Islet precursor cell (in vitro differentiated cells): ENCODE data around the gene SDCCAG8.

Experiments used
- DNase-seq: peaks from one replicate; pipeline ENCODE4 v3.0.0-alpha.2; 2018

The SDCCAG8 gene

DNA sequence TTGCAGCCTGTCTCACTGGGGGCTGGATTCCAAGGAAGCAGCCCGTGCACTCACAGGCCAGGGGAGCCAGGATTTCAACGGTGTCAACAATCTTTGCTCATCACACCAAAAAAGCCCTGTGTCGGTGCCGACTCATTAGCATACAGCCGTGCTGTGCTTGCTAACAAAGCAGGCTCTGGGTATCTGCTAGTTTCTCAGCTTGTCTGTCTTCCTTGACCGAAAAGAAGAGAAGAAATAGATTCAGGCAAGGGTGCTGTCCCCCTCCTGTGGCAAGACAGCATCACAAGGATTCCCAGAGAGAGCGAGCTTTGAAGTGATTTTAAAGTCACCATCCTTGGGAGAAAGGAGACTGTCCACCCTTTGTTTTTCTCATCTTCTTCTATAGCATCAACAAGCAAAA lies 214.7 kb downstream of the SDCCAG8 start:
- DNase-seq, result peak; percentile 53

- DNase-seq, result peak; percentile 51
These were observed 215.3 kb downstream of the SDCCAG8 start for GRCh38 chr1:243471026-243471685.

DNA sequence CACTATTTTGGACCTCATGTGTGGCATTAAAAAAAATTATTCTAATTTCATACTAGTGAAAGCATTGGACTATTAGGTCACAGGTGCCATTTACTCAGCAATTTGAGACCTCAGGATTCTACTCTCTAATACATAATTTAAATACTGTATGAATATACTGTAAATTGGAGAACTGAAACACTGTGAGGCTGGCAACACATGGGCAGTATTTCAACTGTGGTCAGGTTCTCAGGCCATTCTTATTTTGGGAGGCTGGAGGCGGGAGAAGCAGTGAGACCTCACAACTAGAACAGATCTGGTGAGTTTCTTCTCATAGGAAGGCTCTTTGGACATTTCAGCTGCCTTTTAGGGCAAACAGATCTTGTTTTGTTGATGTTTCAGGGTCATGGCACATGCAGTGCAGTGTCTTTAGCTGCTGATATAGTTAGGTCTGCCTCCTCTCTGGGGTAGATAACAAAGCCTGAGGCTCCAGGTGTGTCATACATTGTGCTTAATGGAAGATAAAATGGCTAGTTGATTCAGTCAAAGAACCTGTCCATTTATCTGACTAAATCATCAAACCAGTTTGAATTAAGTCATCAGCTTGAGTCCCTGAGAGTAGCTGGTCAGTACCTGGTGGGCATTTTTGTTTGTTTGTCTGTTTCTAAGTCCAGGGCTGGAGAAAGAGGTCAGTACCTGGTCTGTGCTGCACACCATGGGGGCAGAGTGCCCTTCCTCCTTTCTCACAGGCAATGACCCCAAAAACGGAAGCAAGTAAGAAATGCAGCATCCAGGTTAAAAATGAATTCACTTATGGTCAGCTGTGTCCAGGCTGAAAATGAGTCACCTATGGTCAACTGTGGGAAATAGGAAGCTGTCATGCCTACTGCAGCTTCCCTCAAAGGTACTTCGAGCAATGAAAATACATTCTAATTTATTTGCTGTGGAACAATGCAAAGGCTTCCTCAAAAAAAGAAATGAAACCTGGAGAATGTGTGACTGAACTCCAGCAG lies 216.2 kb downstream of the SDCCAG8 start:
- DNase-seq, result peak; percentile 36

DNA sequence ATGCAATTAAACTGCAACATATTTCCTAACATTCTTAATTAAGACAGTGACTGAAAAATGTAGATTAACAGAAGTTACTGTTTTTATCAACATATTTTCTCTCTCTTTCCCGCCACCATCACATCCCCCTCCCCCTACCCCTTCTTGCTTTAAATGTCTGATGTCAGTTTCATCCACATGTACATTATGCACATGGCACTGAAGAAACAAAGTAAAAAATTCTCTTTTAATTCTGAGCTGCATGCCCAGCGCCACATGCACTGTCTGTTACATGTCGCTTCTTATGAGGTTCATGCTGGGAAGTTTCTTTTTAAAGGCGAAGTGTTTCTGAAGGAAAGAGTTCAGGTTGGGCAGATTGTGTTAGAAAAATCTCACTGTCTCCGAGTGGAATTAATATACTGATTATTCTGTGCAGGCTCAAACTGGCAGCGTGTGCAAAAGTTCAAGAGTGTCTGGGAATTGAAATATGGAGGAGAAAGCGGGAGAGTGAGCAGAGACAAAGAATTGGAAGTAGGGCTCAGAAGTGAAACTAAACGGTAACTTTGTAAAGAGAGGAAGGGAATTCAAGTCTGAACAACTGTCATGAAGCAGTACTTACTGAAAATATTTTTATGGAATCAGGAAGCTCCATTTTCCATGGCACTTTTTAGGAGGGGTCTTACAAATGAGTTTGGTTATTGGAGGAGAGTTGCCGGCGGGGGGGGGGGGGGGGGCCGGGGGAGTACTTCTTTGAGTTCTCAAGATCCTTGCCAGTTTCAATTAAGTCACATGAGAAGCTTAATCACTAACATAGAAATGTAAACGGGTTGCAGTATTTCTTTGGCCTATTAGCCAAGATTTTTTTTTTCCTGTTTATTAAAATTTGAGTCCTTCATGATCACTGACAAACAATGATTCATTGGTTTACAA lies 217.6 kb downstream of the SDCCAG8 start:
- DNase-seq, result no peak

- peak; percentile 58 for DNase-seq
These were observed 218.5 kb downstream of the SDCCAG8 start for GRCh38 chr1:243474136-243474881.

DNA sequence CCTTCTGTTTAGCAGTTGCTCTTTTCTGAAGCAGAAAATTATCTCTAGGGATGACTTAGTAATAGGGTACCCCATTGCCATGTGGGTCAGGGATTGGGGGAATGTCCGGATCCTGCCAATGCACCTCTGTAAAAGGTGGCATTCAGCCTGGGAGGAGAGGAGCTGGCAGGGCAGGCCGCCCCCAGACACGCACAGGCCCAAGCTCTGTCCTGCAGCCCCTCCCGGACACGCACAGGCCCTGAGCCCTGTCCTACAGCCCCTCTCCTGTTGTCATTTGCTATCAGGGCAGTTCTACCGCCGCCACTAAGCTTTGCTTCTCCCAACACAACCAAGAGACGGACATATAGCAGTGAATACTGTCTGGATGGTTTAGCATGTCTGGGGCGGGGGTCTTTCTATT lies 219.1 kb downstream of the SDCCAG8 start:
- no peak for DNase-seq

GRCh38 chr1:243475966-243476365 lies 220.1 kb downstream of the SDCCAG8 start:
- DNase-seq, result no peak

- no peak for DNase-seq
These were observed 222.0 kb downstream of the SDCCAG8 start for GRCh38 chr1:243477731-243478290.

DNA sequence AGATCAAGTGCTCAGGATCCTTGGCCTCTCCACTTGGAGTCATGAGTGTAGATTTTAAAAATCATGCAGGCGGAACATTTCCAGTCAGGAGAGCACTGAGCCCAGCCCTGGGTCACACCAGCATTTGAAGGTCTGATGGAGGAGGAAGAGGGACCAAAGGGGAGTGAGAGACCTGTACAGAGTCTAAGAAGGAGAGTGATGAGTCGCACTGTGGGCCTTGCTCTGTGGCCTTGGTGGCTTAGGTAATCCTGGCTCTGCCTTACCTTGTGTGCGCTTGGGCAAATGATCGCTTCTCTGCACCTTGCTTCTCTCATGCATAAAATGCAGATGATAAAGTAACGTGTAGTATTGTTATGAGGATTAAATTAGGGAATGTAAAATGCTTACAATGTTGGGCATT lies 225.3 kb downstream of the SDCCAG8 start:
- no peak for DNase-seq

- peak; percentile 75 for DNase-seq
These were observed 226.5 kb downstream of the SDCCAG8 start for GRCh38 chr1:243482141-243483022.

DNA sequence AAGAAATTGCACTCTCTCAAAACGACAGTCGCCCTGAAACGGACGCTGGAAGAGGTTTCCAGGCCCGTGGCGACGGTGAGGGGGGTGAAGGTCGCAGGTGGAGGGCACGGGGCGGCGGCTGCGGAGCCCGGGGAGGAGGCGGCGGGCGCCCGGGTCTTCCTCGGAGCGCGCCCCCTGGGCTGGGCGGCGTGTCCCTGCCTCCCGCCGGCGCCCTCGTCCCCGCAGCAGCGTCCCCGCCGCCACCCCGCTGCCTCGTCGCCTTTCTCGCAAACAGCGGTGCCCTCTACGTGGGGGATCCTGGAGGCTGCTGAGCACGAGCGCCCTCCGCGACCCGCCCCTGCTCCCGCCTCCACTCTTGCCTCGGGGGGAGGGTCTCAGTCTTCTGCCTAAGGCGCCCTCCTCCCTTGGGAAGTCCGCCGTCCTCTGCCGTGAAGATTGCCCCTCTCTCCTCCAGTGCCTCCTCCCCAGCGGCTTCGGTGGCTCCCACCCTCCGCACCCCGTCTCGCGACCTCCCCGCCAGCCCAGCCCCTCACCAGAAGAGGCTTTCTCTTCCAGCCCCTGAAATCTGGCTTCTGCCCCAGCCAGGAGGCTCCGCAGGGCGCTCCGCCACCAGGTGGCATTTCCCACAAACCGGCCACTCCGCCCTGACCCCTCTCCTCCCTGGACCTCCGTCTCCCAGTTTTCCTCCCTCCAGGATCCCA lies 227.4 kb downstream of the SDCCAG8 start:
- peak; percentile 83 for DNase-seq

DNA sequence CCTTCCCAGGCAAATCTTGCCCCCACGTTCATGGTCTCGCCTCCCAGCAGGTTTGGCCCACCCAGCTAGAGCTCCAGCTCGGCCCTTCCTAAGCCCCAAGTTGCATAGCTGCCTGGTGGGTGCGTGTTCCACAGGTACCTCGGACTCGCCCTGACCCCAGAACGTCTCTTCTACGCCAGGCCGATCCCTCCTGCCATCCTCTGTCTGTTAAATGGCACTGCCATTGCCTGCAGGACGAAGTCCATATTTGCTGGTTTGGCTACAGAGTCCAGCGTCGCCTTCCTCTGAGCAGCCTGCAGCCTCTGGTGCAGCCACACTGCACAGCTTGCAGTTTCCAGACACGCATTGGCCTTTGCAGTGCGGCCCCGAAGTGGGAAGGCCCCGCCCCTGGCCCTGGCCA lies 228.1 kb downstream of the SDCCAG8 start:
- no peak for DNase-seq

DNA sequence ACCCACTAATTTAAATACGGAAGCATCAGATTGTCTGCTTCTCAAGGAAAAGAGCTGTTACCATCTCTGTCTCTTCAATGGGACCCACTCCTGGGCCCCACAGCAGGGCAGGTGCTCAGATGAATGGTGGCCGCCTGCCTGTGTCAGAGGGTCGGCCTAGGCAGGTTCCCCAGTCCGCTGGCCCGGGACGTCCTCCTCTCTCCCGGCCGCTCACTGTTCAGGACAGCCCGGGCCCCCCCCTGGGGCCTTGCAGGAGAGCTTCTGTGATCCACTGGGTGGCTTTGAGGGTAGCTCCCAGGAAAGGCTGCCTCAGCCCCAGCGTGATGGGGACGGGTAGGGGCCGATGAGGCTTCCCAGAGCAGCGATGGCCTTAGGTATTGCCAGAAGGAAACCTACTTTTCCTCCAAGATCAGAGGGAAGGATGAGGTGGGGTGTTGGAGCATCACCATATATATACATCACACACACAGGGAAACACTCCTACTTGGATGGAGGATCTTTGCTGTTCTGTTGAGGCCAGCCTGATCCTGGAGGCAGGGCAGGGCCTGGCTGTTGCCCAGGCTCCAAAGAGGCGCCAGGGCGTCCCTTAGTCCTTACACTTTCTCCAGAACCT lies 231.3 kb downstream of the SDCCAG8 start:
- DNase-seq, result no peak

DNA sequence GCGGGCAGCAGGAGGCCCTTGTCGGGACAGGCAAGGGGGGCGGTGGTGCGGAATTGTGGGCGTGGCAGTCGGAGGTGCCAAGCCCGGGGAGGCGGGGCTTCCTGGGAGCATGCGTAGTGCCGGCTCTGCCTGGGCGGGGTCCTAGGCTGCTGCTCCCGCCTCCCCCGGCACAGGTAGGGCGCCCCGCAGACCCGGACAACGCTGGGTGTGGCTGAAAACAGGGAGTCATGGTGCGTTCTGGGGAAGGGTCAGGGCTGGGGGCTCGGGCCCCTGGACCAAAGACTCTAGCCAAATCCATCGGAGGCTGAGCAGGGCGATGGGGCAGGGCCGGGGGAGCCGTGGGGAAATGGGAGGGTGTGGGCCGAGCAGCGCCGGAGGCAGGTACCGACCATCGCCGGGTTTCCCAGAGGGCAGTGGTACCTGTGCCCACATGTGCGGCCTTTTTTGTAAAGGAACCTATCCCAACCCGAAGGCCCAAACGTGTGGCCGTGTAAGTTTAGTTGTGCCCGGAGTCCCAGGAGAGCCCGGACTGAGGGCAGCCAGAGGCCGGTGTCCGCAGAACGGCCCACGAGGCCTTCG lies 231.9 kb downstream of the SDCCAG8 start:
- peak; percentile 75 for DNase-seq

GRCh38 chr1:243488459-243489157 lies 232.8 kb downstream of the SDCCAG8 start:
- no peak for DNase-seq

DNA sequence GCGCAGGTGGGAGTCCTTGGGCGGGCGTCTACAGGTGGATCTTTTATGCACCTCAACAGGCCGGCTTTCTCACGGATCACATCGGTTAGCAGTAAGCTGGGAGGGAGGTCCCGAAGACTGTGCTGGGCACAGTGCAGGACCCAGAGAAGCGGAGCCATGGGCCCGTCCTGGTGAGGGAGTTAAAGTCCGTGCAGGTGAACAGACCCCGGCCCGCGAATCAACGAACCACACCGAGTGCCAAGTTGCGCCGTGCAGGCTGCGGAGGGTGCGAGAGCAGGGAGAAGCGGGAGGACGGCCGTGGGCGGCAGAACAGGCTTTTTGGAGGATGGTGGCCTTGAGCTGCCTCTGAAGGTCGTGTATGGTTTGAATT lies 233.3 kb downstream of the SDCCAG8 start:
- no peak for DNase-seq

- no peak for DNase-seq
These were observed 234.1 kb downstream of the SDCCAG8 start for GRCh38 chr1:243489681-243490546.
